Psoas muscle (tissue), 8 donors: Measurements from ENCODE around the gene ABCC6. TPM values are rescaled to one million over a fixed set of nuclear protein-coding genes. Genes with fewer than 3 reads are reported as not detected.

Experiments
- ATAC-seq, 4 donors: fragments of 200-7000 bp; cut with Tn5 transposase; one replicate each; pipeline ENCODE4 v1.9.1; 2020; ENCODE audit warnings: moderate library complexity in 3 of 4, mild to moderate bottlenecking in 2 of 4
- DNase-seq, 2 donors: peaks; one replicate each; pipeline ENCODE4 v3.0.0-alpha.2; 2020
- H3K27ac ChIP-seq: fragments of 200-600 bp; one replicate; pipeline ENCODE4 v1.8.0; 2022
- H3K27me3 ChIP-seq, 3 donors: fragments of 200-600 bp in 1 of 3; one replicate each; pipeline versions ENCODE4 v1.6.1 to v1.8.0; 2013 to 2022; ENCODE audit warnings: low read length in 2 of 3, mild to moderate bottlenecking in 2 of 3, moderate library complexity in 1 of 3; ENCODE audit not compliant: insufficient read depth in 3 of 3
- H3K36me3 ChIP-seq, 2 donors: fragments of 200-600 bp in 1 of 2; one replicate each; pipeline versions ENCODE4 v1.6.1 to v1.8.0; 2013 to 2022; ENCODE audit warnings: low read depth in 1 of 2, mild to moderate bottlenecking in 1 of 2, moderate library complexity in 1 of 2; ENCODE audit not compliant: insufficient read depth in 1 of 2
- H3K4me1 ChIP-seq: fragments of 200-600 bp; one replicate; pipeline ENCODE4 v1.8.0; 2022
- H3K4me3 ChIP-seq: fragments of 200-600 bp; one replicate; pipeline ENCODE4 v1.8.0; 2022; ENCODE audit warnings: mild to moderate bottlenecking
- H3K9me3 ChIP-seq: fragments of 200-600 bp; one replicate; pipeline ENCODE4 v1.8.0; 2022
- whole genome bisulfite sequencing, 3 donors: extraction: QIAGEN DNeasy Blood & Tissue Kit; methylation state at CpG; one replicate each; pipeline versions ENCODE4 v1.1.6 to v1.1.7; 2013; 5-methylcytosine and 5-hydroxymethylcytosine counted together
- intact Hi-C, 2 donors: fragments of 100-400 bp; cut with DNase I; formaldehyde crosslinking; loops; one replicate each; pipeline versions ENCODE4 v1.11.0 to v1.14.2; 2022
- polyA plus RNA-seq, 3 donors: library from polyadenylated mRNA; stranded (reverse); fragments of 200-250 nt; gene quantifications; one replicate each; pipeline ENCODE4 v1.2.3, GENCODE V29; 2013
- total RNA-seq, 4 donors: library from RNA; stranded (reverse); fragmentation: NEBNext Ultra II Directional in 2 of 4; extraction: Animal tissue kit (Norgen Biotek cat#: 25700) in 2 of 4; gene quantifications; one replicate each; pipeline versions ENCODE4 v1.2.1 to v1.2.4, GENCODE V29; 2021 to 2023
- TF ChIP-seq, protein P1 (sequence below): fragments of 200-600 bp; IDR thresholded peaks from one replicate; pipeline ENCODE4 v1.8.0; 2022; ENCODE audit warnings: antibody characterized with exemption
- donor health status: healthy with polysubstance abuse.
- donor health status: DM: no; HTN: no; CAD: no; lungs with moderate emphysema.
- donor health status: Bipolar disorder and iron deficiency.
- donor health status: healthy.
- donor health status: DM: yes; HTN: yes; CAD: no.
- donor health status: DM: no; HTN: no; CAD: no.
- donor health status: DM: no; HTN: no; CAD: no.
- donor health status: DM: yes; HTN: yes; CAD: no.

The ABCC6 gene
- total and polyA plus RNA-seq, 7 donors: 0.06 to 3.0 (median 0.32) TPM

DNA sequence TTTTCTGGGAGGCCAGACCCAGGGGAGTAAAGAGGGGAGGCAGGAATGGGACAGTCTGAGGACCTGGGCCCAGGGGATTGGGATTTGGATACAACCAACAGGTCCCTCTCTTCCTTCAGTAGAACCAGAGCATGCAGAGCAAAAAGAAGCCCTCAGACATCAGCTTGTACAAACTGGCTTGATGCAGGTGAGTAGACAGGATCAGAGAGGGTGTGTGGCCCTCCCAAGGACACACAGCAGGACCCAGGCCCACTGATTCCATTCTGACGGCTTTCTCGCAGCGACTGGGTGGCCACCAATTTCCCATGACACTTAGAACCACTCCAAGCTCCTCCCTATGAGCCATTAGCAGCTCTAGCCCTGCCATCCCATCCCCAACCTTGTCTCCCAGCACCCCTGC, 63.6 kb downstream of the ABCC6 start:
- WGBS, 3 donors: 89 to 95% (median 93%) methylated on average over 3 of the region's 3 CpGs
- Histone ChIP-seq H3K27ac (no peak overlapping the region), H3K9me3 (no peaks in the 10 kb centered on the region), H3K27me3 (no peaks in the 10 kb centered on the region), H3K4me3 (no peak overlapping the region), H3K4me1 (no peaks in the 10 kb centered on the region), H3K36me3 (no peaks in the 10 kb centered on the region)
- ATAC-seq (no peak), DNase-seq (no peak)
- TF ChIP-seq, protein P1, sequence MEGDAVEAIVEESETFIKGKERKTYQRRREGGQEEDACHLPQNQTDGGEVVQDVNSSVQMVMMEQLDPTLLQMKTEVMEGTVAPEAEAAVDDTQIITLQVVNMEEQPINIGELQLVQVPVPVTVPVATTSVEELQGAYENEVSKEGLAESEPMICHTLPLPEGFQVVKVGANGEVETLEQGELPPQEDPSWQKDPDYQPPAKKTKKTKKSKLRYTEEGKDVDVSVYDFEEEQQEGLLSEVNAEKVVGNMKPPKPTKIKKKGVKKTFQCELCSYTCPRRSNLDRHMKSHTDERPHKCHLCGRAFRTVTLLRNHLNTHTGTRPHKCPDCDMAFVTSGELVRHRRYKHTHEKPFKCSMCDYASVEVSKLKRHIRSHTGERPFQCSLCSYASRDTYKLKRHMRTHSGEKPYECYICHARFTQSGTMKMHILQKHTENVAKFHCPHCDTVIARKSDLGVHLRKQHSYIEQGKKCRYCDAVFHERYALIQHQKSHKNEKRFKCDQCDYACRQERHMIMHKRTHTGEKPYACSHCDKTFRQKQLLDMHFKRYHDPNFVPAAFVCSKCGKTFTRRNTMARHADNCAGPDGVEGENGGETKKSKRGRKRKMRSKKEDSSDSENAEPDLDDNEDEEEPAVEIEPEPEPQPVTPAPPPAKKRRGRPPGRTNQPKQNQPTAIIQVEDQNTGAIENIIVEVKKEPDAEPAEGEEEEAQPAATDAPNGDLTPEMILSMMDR: no peak
- intact Hi-C loops: no loop called here

DNA sequence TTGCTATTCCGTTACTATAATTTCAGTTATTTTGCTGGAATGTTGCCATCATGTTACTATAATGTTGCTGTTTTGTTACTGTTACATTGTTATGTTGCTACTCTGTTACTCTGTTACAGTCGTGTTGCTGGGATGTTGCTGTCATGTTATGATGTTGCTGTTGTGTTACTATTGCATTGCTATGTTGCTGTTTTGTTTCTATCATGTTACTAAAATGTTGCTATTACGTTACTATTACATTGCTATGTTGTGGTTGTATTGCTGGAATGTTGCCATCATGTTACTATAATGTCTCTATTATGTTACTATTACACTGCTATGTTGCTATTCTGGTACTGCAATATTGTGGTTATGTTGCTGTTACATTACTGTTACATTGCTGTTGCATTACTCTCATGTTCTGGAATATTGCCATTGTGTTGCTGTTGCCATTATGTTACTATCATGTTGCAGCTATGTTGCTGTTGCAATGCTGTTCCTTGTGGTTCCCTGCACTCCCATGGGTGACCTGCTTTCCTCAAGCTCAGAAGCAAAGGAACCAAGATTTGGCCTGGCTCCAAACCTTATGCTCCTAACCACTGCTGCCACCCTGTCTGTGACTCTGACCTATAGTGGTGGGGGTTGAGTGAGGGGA, 64.4 kb downstream of the ABCC6 start:
- ATAC-seq (no peak), DNase-seq (no peak)
- Histone ChIP-seq H3K4me1 (no peaks in the 10 kb centered on the region), H3K36me3 (no peaks in the 10 kb centered on the region), H3K4me3 (no peak overlapping the region), H3K27ac (no peak overlapping the region), H3K27me3 (no peaks in the 10 kb centered on the region), H3K9me3 (no peaks in the 10 kb centered on the region)
- TF ChIP-seq, protein P1: no peak
- intact Hi-C loops: no loop called here
- 83 to 87% (median 87%) methylated on average over 3 of the region's 3 CpGs for WGBS, 3 donors

DNA sequence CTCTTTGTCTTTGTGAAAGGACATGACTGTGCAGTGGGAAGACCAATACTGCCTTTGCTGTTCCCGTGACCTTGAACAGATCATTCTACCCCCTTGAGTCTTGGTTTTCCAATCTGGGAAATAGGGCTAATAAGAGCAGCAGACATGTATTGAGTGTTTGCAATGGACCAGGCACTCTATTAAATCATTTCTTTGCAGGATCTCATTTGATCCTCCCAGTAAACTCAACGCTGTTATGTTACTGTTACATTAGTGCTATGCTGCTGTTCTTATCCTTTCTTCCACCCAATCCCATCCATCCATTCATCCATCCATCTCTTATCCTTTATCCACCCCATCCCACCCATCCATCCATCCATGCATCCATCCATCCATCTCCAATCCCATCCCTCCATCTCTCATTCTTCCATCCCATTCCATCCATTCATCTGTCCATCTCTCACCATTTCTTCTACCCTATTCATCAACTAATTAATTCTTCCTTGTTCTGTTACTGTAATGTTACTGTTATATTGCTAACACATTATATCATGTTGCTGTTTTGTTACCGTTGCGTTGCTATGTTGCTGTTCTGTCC, 65.1 kb downstream of the ABCC6 start:
- no peak overlapping the region for H3K27ac ChIP-seq
- WGBS, 3 donors: 83 to 98% (median 97%) methylated on average over 4 of the region's 4 CpGs
- ATAC-seq: no peak
- H3K36me3 ChIP-seq: no peaks in the 10 kb centered on the region
- TF ChIP-seq, protein P1: no peak
- no peaks in the 10 kb centered on the region for H3K4me1 ChIP-seq
- no peaks in the 10 kb centered on the region for H3K27me3 ChIP-seq
- no peak for DNase-seq
- no peaks in the 10 kb centered on the region for H3K9me3 ChIP-seq
- no peak overlapping the region for H3K4me3 ChIP-seq
- intact Hi-C loops: no loop called here

DNA sequence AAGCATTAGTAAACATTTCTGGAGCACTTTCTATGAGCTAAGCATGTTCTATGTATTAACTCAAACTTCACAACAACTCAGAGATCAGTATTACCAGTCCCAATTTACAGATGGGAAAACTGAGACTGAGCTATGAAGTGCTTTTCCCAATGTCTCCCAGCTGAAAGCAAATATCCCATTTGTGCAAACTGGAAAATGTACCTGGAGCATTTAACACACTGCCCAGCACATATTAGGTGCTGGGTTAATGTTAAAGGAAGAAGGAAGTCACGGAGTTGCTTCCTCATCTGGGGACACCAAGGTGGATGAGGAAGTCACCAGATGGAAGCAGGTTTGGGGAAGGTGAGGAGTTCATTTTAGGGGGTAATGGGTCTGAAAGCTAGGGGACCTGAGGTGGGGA, 66.1 kb downstream of the ABCC6 start:
- ATAC-seq (no peak), DNase-seq (no peak)
- H3K36me3 ChIP-seq: no peaks in the 10 kb centered on the region
- H3K4me3 ChIP-seq: no peak overlapping the region
- no peaks in the 10 kb centered on the region for H3K27me3 ChIP-seq
- WGBS, 3 donors: 89 to 100% (median 95%) methylated on average over 1 of the region's 1 CpG
- TF ChIP-seq, protein P1: no peak
- H3K4me1 ChIP-seq: no peaks in the 10 kb centered on the region
- H3K9me3 ChIP-seq: no peaks in the 10 kb centered on the region
- H3K27ac ChIP-seq: no peak overlapping the region
- intact Hi-C loops: no loop called here

DNA sequence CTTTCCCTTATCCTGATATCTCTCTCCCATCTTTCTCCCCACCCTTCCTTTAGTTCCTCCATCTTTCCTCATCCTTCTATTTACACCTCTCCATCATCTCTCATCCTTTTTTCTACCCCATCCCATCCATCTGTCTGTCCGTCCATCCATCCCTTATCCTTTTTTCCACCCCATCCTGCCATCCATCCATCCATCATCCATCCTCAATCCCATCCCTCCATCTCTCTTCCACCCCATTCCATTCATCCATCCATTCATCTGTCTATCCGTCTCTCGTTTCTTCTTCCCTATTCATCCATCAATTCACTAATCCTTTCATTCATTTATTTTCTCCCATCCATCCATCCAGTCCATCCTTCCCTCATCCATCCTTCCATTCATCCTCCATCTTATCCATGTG, 68.1 kb downstream of the ABCC6 start:
- Histone ChIP-seq H3K36me3 (no peaks in the 10 kb centered on the region), H3K4me3 (no peak overlapping the region), H3K27ac (no peak overlapping the region), H3K27me3 (no peaks in the 10 kb centered on the region), H3K4me1 (peaks cover 6% of the 10 kb centered on the region), H3K9me3 (no peaks in the 10 kb centered on the region)
- intact Hi-C loops: no loop called here
- 92 to 93% (median 93%) methylated on average over 3 of the region's 3 CpGs for WGBS, 3 donors
- DNase-seq: no peak
- no peak for ATAC-seq
- TF ChIP-seq, protein P1: no peak
